RWPE1 (cell line): ENCODE results near the gene KRT80.
A peak's percentile ranks its signal among the peaks of the same experiment; 100 is the strongest.

ENCODE experiments used
- CTCF ChIA-PET: fragments of 350-600 bp; sonication (Branson Sonifier 250); formaldehyde crosslinking; extraction: SDS; loops from one replicate; lab custom pipeline; 2021; lab: Yijun Ruan, JAX
- POLR2A ChIA-PET: fragments of 400-600 bp; formaldehyde crosslinking; extraction: SDS; loops from one replicate; lab custom pipeline; 2020; ENCODE audit warnings: antibody characterized with exemption; ENCODE audit not compliant: low non-redundant PET; lab: Yijun Ruan, JAX
- DNase-seq: peaks from one replicate; pipeline ENCODE4 v3.0.0; 2012; ENCODE audit warnings: low spot score
- H3K27ac ChIP-seq: fragments of 450-650 bp; 2 replicates; pipeline ENCODE4 v1.5.1; 2017
- CTCF ChIP-seq: fragments of 450-650 bp; conservative IDR thresholded peaks from 2 replicates; pipeline ENCODE4 v1.5.1; 2017; ENCODE audit warnings: low read depth, mild to moderate bottlenecking

Gene KRT80

GRCh38 chr12:52146089-52146821 is 45.6 kb downstream of the KRT80 start:
- H3K27ac ChIP-seq = peak overlapping the region; percentile 100
- POLR2A ChIA-PET = interaction anchor here (0.9 kb wide), 1 partner anchor 87 kb away, joined by 3 read pairs; the partner anchor contains the start of gene KRT7
- DNase-seq = no peak
- CTCF ChIA-PET = interaction anchor here (1.0 to 2.6 kb wide), 6 partner anchors 25 to 834 kb away, joined by 4 to 11 read pairs (median 7); no protein-coding TSS in a partner anchor
- TF ChIP-seq CTCF = no peak

- ChIA-PET POLR2A (no interaction called here), CTCF (interaction anchor here (0.5 to 2.8 kb wide), 8 partner anchors 45 to 835 kb away, joined by 3 to 20 read pairs (median 5); no protein-coding TSS in a partner anchor)
- TF ChIP-seq CTCF = no peak
- H3K27ac ChIP-seq = peak overlapping the region; percentile 100
- DNase-seq = peak; percentile 42
Observed at GRCh38 chr12:52145228-52146088, 46.4 kb downstream of the KRT80 start.

- TF ChIP-seq CTCF = no peak
- ChIA-PET CTCF (interaction anchor here (0.6 to 2.8 kb wide), 8 partner anchors 26 to 1859 kb away, joined by 3 to 20 read pairs (median 5); no protein-coding TSS in a partner anchor), POLR2A (no interaction called here)
- no peak for DNase-seq
- peak overlapping the region; percentile 100 for H3K27ac ChIP-seq
Observed at GRCh38 chr12:52144512-52145227, 47.1 kb downstream of the KRT80 start.

- peak overlapping the region; percentile 100 for H3K27ac ChIP-seq
- no peak for TF ChIP-seq CTCF
- no peak for DNase-seq
- ChIA-PET CTCF (interaction anchor here (0.9 to 2.8 kb wide), 6 partner anchors 9 to 838 kb away, joined by 4 to 20 read pairs (median 8); no protein-coding TSS in a partner anchor), POLR2A (no interaction called here)
Observed at GRCh38 chr12:52142431-52142830, 49.4 kb downstream of the KRT80 start.

- ChIA-PET CTCF (no interaction called here), POLR2A (no interaction called here)
- H3K27ac ChIP-seq = peak overlapping the region; percentile 100
- DNase-seq = no peak
- TF ChIP-seq CTCF = no peak
Observed at GRCh38 chr12:52141875-52142274, 49.9 kb downstream of the KRT80 start.
